Adrenal gland (tissue), 12 donors: ENCODE results near the gene IMPDH2. TPM values are rescaled to one million over a fixed set of nuclear protein-coding genes. Genes with fewer than 3 reads are reported as not detected.

Experiments used
- DNase-seq, 7 donors: peaks; one replicate each; pipeline ENCODE4 v3.0.0-alpha.2; 2019 to 2020
- H3K27ac ChIP-seq, 5 donors: fragments of 200-600 bp; sonication (generic) in 4 of 5; 1 replicate in 3 of 5; 2 replicates in 2 of 5; pipeline versions ENCODE4 v1.5.1 to v1.8.0; 2016 to 2020; ENCODE audit warnings: mild to moderate bottlenecking in 1 of 5
- H3K27me3 ChIP-seq: fragments of 200-600 bp; 2 replicates; pipeline ENCODE4 v1.8.0; 2021
- H3K36me3 ChIP-seq, 2 donors: fragments of 200-600 bp; replicated peaks in 1 of 2; 1 replicate in 1 of 2; 2 replicates in 1 of 2; pipeline versions ENCODE4 v1.5.1 to v1.8.0; 2018 to 2022
- H3K4me1 ChIP-seq, 2 donors: fragments of 200-600 bp; replicated peaks in 1 of 2; 1 replicate in 1 of 2; 2 replicates in 1 of 2; pipeline versions ENCODE4 v1.5.1 to v1.8.0; 2018 to 2021
- H3K4me3 ChIP-seq, 4 donors: fragments of 200-600 bp; sonication (generic) in 3 of 4; one replicate each; pipeline ENCODE4 v1.5.1; 2016 to 2018
- H3K9me3 ChIP-seq, 3 donors: fragments of 200-600 bp; sonication (generic) in 1 of 3; replicated peaks in 1 of 3; 1 replicate in 2 of 3; 2 replicates in 1 of 3; pipeline versions ENCODE4 v1.5.1 to v1.8.0; 2016 to 2021
- POLR2A ChIP-seq, 2 donors: fragments of 450-650 bp; IDR thresholded peaks; one replicate each; pipeline ENCODE4 v1.6.1; 2017; ENCODE audit warnings: antibody characterized with exemption in 2 of 2, mild to moderate bottlenecking in 2 of 2, moderate library complexity in 1 of 2
- WGBS, 4 donors: extraction: QIAGEN DNeasy Blood & Tissue Kit in 2 of 4; methylation state at CpG; one replicate each; pipeline versions ENCODE4 v1.1.5 to v1.1.7; 2013 to 2017; 5-methylcytosine and 5-hydroxymethylcytosine counted together
- intact Hi-C, 2 donors: fragments of 100-400 bp; cut with DNase I; formaldehyde crosslinking; loops; one replicate each; pipeline versions ENCODE4 v1.14.1 to v1.15.0; 2022 to 2023
- microRNA counts, 2 donors: library from miRNA; unstranded; fragments of <30 nt; microRNA quantifications; one replicate each; lab custom pipeline; 2016
- microRNA-seq, 3 donors: library from miRNA; unstranded; fragments of <30 nt; microRNA quantifications; one replicate each; pipeline ENCODE4, GENCODE V29; 2017 to 2020
- polyA plus RNA-seq, 3 donors: library from polyadenylated mRNA; stranded (reverse); fragments of 200-250 nt in 2 of 3; fragments of 350-450 nt in 1 of 3; fragmentation: Illumina TruSeq in 1 of 3; extraction: RNeasy Lipid Tissue Mini Kit (QIAGEN cat#74804) in 1 of 3; gene quantifications; one replicate each; pipeline ENCODE4 v1.2.3, GENCODE V29; 2013 to 2014
- small RNA-seq, 2 donors: library from RNA; depleted of rRNA; stranded (forward); fragments of <200 nt; gene quantifications; one replicate each; pipeline ENCODE3, GENCODE V24; 2016
- total RNA-seq, 9 donors: library from RNA; depleted of rRNA in 4 of 9; stranded (reverse); fragments of >200 nt in 4 of 9; fragments of 120-200 nt in 1 of 9; fragmentation: NEBNext Ultra II Directional in 1 of 9; extraction: Animal tissue kit (Norgen Biotek cat#: 25700) in 1 of 9; gene quantifications; one replicate each; pipeline versions ENCODE4 v1.1.0 to v1.2.4, GENCODE V29; 2013 to 2023
- TF ChIP-seq, protein P1 (sequence below), 6 experiments: fragments of 450-650 bp in 4 of 6; fragments of 200-600 bp in 2 of 6; sonication (generic) in 1 of 6; IDR thresholded peaks; 1 replicate in 5 of 6; 2 replicates in 1 of 6; pipeline versions ENCODE4 v1.5.1 to v1.8.0; 2016 to 2021; ENCODE audit warnings: antibody characterized with exemption in 6 of 6, mild to moderate bottlenecking in 2 of 6, moderate library complexity in 1 of 6
- donor health status: healthy with polysubstance abuse.
- donor health status: Bipolar disorder and iron deficiency.
- donor health status: DM: yes; HTN: yes; CAD: no.
- donor health status: DM: no; HTN: no; CAD: no.
- donor health status: DM: no; HTN: no; CAD: no.
- donor health status: DM: yes; HTN: yes; CAD: no.

Gene IMPDH2
- total and polyA plus RNA-seq, 12 donors: 113 to 225 (median 141) TPM

DNA sequence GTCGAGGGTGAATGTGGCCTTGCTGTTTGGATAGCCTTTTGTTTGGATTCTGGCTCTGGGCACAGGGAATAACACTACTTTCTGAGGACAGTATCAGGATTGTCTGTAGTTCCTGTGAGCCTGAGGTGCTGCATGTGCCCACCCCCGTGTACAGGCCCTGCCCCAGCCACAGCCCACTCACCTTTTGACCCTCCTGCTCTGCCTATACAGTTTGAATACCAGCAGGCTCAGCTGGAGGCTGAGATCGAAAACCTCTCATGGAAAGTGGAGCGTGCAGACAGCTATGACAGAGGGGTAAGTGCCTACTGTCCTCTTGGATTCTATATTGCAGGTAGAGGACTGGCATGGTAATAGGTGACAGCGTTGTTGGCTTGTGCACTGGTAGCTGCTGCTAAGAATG, 46.5 kb downstream of the IMPDH2 start:
- H3K4me3 ChIP-seq: no peak overlapping the region
- no peaks in the 10 kb centered on the region for H3K27me3 ChIP-seq
- no peaks in the 10 kb centered on the region for H3K4me1 ChIP-seq
- no peak for DNase-seq
- 75 to 90% (median 81%) methylated on average over 5 of the region's 5 CpGs for whole genome bisulfite sequencing, 4 donors
- intact Hi-C loops: no loop called here
- H3K9me3 ChIP-seq: no peaks in the 10 kb centered on the region
- peaks cover 0 to 57% of the 10 kb centered on the region in 2 donors for H3K36me3 ChIP-seq
- TF ChIP-seq POLR2A (IDR thresholded peaks at IDR 0.05): no peak
- TF ChIP-seq, protein P1, sequence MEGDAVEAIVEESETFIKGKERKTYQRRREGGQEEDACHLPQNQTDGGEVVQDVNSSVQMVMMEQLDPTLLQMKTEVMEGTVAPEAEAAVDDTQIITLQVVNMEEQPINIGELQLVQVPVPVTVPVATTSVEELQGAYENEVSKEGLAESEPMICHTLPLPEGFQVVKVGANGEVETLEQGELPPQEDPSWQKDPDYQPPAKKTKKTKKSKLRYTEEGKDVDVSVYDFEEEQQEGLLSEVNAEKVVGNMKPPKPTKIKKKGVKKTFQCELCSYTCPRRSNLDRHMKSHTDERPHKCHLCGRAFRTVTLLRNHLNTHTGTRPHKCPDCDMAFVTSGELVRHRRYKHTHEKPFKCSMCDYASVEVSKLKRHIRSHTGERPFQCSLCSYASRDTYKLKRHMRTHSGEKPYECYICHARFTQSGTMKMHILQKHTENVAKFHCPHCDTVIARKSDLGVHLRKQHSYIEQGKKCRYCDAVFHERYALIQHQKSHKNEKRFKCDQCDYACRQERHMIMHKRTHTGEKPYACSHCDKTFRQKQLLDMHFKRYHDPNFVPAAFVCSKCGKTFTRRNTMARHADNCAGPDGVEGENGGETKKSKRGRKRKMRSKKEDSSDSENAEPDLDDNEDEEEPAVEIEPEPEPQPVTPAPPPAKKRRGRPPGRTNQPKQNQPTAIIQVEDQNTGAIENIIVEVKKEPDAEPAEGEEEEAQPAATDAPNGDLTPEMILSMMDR (IDR thresholded peaks at IDR 0.05): no peak
- H3K27ac ChIP-seq: no peak overlapping the region

DNA sequence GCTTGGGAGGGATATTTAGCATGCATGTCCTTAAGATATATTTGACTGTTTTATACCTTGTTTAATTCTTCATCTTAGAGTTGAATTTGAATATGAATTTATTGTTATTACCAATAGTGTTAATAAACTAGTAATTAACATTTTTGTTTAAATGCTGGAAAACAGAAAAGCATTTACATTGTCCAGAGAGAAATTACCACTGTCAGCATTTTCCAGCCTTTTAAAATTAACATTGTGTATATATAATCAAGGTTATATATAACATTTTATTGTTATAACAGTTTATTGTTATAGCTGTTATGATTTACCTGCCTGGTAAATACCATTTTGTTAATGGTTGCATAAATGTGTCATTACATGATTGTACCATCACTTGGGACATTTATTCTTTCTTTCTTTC, 47.2 kb downstream of the IMPDH2 start:
- intact Hi-C loops: no loop called here
- Histone ChIP-seq H3K4me1 (no peaks in the 10 kb centered on the region), H3K27me3 (no peaks in the 10 kb centered on the region), H3K36me3 (peaks cover 0 to 63% of the 10 kb centered on the region in 2 donors), H3K27ac (no peak overlapping the region), H3K4me3 (no peak overlapping the region), H3K9me3 (no peaks in the 10 kb centered on the region)
- no peak for DNase-seq
- TF ChIP-seq, protein P1 (IDR thresholded peaks at IDR 0.05): no peak
- no peak for TF ChIP-seq POLR2A (IDR thresholded peaks at IDR 0.05)

GRCh38 chr3:48980295-48980694, 48.9 kb downstream of the IMPDH2 start:
- no peak for DNase-seq

GRCh38 chr3:48979451-48979850, 49.7 kb downstream of the IMPDH2 start:
- no peaks in the 10 kb centered on the region for H3K9me3 ChIP-seq
- intact Hi-C loops: no loop called here
- peaks cover 0 to 89% of the 10 kb centered on the region in 2 donors for H3K36me3 ChIP-seq
- no peak overlapping the region for H3K4me3 ChIP-seq
- no peaks in the 10 kb centered on the region for H3K4me1 ChIP-seq
- no peak for DNase-seq
- H3K27ac ChIP-seq: no peak overlapping the region
- 91 to 97% (median 96%) methylated on average over 3 of the region's 3 CpGs for WGBS, 4 donors
- TF ChIP-seq, protein P1 (IDR thresholded peaks at IDR 0.05): no peak
- TF ChIP-seq POLR2A (IDR thresholded peaks at IDR 0.05): no peak
- no peaks in the 10 kb centered on the region for H3K27me3 ChIP-seq

More at GRCh38 chr3:48980295-48980694, 48.9 kb downstream of the IMPDH2 start:
- no peaks in the 10 kb centered on the region for H3K27me3 ChIP-seq
- H3K27ac ChIP-seq: no peak overlapping the region
- 90 to 100% (median 94%) methylated on average over 4 of the region's 4 CpGs for WGBS, 4 donors
- H3K36me3 ChIP-seq: peaks cover 0 to 81% of the 10 kb centered on the region in 2 donors
- no peaks in the 10 kb centered on the region for H3K9me3 ChIP-seq
- no peak overlapping the region for H3K4me3 ChIP-seq
- H3K4me1 ChIP-seq: no peaks in the 10 kb centered on the region
- TF ChIP-seq, protein P1 (IDR thresholded peaks at IDR 0.05): no peak
- TF ChIP-seq POLR2A (IDR thresholded peaks at IDR 0.05): no peak
- intact Hi-C loops: no loop called here

MicroRNAs encoded within 50 kb of the gene (microRNA counts, 767-probe panel; counts per million panel counts)
- microRNA hsa-miR-191-5p (lab: Ali Mortazavi, UCI): 6,288 to 7,105 counts per million in 2 donors
- 2,618 to 3,594 counts per million in 2 donors for microRNA hsa-miR-425-5p (lab: Ali Mortazavi, UCI)

Small RNA genes lying within 50 kb of the gene (microRNA-seq; reads per million reads assigned to microRNA genes)
- 6,360 to 16,741 (median 8,238) reads per million in 3 donors for gene MIR191
- gene MIR425: 1,784 to 2,108 (median 2,018) reads per million in 3 donors

Small RNA genes lying within 50 kb of the gene (small RNA-seq; reads per million reads assigned to genes)
- gene MIR191 (6,703 to 10,043 reads per million in 2 donors), gene MIR425 (28.9 to 35.5 reads per million in 2 donors)

Other genes starting within 250 kb of the IMPDH2 start
- 100 to 1,000 TPM in 2 of 9 donors, 10 to 100 TPM in 7; 33.0 to 177 (median 65.4) TPM for gene PRKAR2A, start 181.5 kb downstream of the IMPDH2 start, total RNA-seq
- 10 to 100 TPM in 2 of 3 donors, 1 to 10 TPM in 1; 8.4 to 41.1 (median 12.6) TPM for gene PRKAR2A, start 181.5 kb downstream of the IMPDH2 start, polyA plus RNA-seq
- gene SLC25A20, start 130.5 kb downstream of the IMPDH2 start, total RNA-seq: 10 to 100 TPM; 31.8 to 63.6 (median 50.1) TPM
- gene SLC25A20, start 130.5 kb downstream of the IMPDH2 start, polyA plus RNA-seq: 10 to 100 TPM; 15.5 to 70.6 (median 18.1) TPM
- gene ARIH2, start 110.6 kb downstream of the IMPDH2 start, total RNA-seq: 100 to 1,000 TPM in 2 of 9 donors, 10 to 100 TPM in 7; 68.5 to 135 (median 86.7) TPM
- gene ARIH2, start 110.6 kb downstream of the IMPDH2 start, polyA plus RNA-seq: 10 to 100 TPM; 46.7 to 84.8 (median 70.5) TPM
- 100 to 1,000 TPM in 4 of 9 donors, 10 to 100 TPM in 5; 38.8 to 174 (median 99.8) TPM for gene P4HTM, start 39.2 kb downstream of the IMPDH2 start, total RNA-seq
- 100 to 1,000 TPM in 2 of 3 donors, 10 to 100 TPM in 1; 26.6 to 155 (median 129) TPM for gene P4HTM, start 39.2 kb downstream of the IMPDH2 start, polyA plus RNA-seq
- 100 to 1,000 TPM; 106 to 431 (median 168) TPM for gene WDR6, start 22.0 kb downstream of the IMPDH2 start, total RNA-seq
- 100 to 1,000 TPM in 2 of 3 donors, 10 to 100 TPM in 1; 86.0 to 699 (median 442) TPM for gene WDR6, start 22.0 kb downstream of the IMPDH2 start, polyA plus RNA-seq
- gene DALRD3, start 10.8 kb downstream of the IMPDH2 start, total RNA-seq: 10 to 100 TPM; 18.4 to 87.9 (median 40.7) TPM
- 10 to 100 TPM; 22.8 to 65.2 (median 53.1) TPM for gene DALRD3, start 10.8 kb downstream of the IMPDH2 start, polyA plus RNA-seq
- gene NDUFAF3, start 7.3 kb downstream of the IMPDH2 start, total RNA-seq: 100 to 1,000 TPM in 8 of 9 donors, 10 to 100 TPM in 1; 87.2 to 442 (median 171) TPM
- gene NDUFAF3, start 7.3 kb downstream of the IMPDH2 start, polyA plus RNA-seq: 100 to 1,000 TPM; 102 to 578 (median 269) TPM
- 100 to 1,000 TPM in 1 of 9 donors, 10 to 100 TPM in 8; 63.0 to 101 (median 82.9) TPM for gene QRICH1, start 64.7 kb upstream of the IMPDH2 start, total RNA-seq
- 10 to 100 TPM; 46.2 to 90.4 (median 69.0) TPM for gene QRICH1, start 64.7 kb upstream of the IMPDH2 start, polyA plus RNA-seq
- 100 to 1,000 TPM; 183 to 326 (median 263) TPM for gene QARS1, start 75.4 kb upstream of the IMPDH2 start, total RNA-seq
- gene QARS1, start 75.4 kb upstream of the IMPDH2 start, polyA plus RNA-seq: 100 to 1,000 TPM; 144 to 534 (median 353) TPM
- 100 to 1,000 TPM in 2 of 9 donors, 10 to 100 TPM in 7; 37.5 to 744 (median 86.9) TPM for gene USP19, start 91.4 kb upstream of the IMPDH2 start, total RNA-seq
- gene USP19, start 91.4 kb upstream of the IMPDH2 start, polyA plus RNA-seq: 10 to 100 TPM; 26.1 to 43.4 (median 27.8) TPM
- gene LAMB2, start 103.7 kb upstream of the IMPDH2 start, total RNA-seq: 1,000 to 10,000 TPM in 3 of 9 donors, 100 to 1,000 TPM in 6; 275 to 1,423 (median 784) TPM
- gene LAMB2, start 103.7 kb upstream of the IMPDH2 start, polyA plus RNA-seq: 1,000 to 10,000 TPM in 2 of 3 donors, 100 to 1,000 TPM in 1; 346 to 1,805 (median 1,141) TPM
- gene CCDC71, start 136.9 kb upstream of the IMPDH2 start, total RNA-seq: 10 to 100 TPM; 23.5 to 46.4 (median 32.2) TPM
- gene CCDC71, start 136.9 kb upstream of the IMPDH2 start, polyA plus RNA-seq: 10 to 100 TPM; 13.4 to 17.7 (median 15.7) TPM
- 100 to 1,000 TPM; 195 to 501 (median 247) TPM for gene KLHDC8B, start 142.2 kb upstream of the IMPDH2 start, total RNA-seq
- 100 to 1,000 TPM; 127 to 226 (median 171) TPM for gene KLHDC8B, start 142.2 kb upstream of the IMPDH2 start, polyA plus RNA-seq
- 1 to 10 TPM; 3.4 to 7.4 (median 5.3) TPM for gene C3orf62, start 247.8 kb upstream of the IMPDH2 start, total RNA-seq
- gene C3orf62, start 247.8 kb upstream of the IMPDH2 start, polyA plus RNA-seq: 10 to 100 TPM in 2 of 3 donors, 1 to 10 TPM in 1; 7.9 to 17.9 (median 15.1) TPM